Epidermal melanocyte (primary cell): ENCODE measurements around the gene ABCC5.
A peak's percentile ranks its signal among the peaks of the same experiment; 100 is the strongest.
"Not testable (repeated sequence)": the region's sequence is repeated elsewhere in the genome, so short reads cannot be mapped to it uniquely, and the experiment has no call there.

Experiments
- DNase-seq: peaks from one replicate; pipeline ENCODE4 v3.0.0; 2011; ENCODE audit warnings: low spot score; ENCODE audit not compliant: insufficient read length

The ABCC5 gene

DNA sequence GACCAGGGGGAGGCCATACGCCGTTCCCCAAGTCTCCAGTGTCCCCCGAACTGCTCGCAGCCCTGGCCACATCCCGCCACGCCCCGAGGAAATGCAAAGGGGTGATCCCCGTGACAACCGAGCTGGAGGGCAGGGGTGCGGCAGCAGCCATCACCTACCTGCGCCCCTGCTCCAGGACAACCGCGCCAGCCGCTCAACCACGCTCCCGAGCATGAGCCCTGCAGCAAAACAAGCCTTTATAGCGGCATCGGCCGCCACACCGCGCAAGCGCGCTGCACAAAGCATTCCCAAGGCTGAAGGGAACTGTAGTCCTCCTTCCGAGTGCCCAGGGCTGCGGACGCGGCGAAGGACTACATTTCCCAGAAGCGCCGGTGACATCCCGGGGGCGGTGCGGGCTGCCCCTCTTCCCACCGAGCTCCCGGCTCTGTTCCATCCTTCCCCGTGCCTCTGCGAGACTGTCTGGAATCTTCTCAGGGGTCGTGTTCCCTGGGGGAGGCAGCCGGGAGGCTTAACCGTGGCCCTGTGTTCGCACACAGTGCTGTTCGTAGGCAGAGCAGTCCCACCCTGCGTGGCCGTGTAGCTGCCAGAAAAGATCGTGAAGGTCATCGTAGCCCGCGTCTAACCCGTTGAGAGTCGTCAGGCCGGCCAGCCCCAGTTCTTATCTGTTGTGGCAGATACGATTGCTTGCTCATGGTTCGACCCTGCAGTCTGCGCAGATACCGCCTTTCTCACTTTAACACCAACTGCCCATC, at the start of gene ABCC5:
Gene ABCC5 (minus strand): TSS at position 213 of the 752 bp plus-strand sequence. CDS start 3,492 bp downstream, outside the sequence.
- DNase-seq = peak; percentile 80

DNA sequence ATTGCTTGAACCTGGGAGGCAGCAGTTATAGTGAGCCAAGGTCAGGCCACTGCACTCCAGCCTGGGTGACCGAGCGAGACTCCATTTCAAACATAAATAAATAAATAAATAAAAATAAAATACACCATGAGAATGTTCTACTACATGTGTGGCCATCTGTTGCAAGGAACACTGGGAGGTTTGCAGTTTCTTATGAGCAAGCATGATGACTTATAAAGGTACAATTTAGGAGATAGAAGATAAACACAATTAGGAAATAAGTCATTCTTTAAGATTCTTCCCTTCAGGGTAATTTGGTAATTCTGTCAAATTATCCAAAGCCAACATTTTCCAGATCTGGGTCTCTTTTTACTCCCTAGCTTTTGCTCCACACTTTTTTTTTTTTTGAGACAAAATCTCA, 48.5 kb upstream of the ABCC5 start:
- no peak for DNase-seq

DNA sequence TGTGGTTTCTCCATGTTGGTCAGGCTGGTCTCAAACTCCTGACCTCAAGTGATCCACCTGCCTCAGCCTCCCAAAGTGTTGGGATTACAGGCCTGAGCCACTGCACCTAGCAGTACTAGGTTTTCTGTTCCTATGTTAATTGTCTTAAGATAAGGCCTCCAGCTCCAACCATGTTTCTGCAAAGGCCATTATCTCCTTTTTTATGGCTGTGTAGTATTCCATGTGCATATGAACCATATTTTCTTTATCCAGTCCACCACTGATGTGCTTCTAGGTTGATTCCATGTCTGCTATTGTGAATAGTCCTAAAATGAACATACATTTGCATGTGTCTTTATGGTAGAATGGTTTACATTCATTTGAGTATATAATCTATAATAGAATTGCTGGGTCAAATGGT, 45.0 kb upstream of the ABCC5 start:
- no peak for DNase-seq

DNA sequence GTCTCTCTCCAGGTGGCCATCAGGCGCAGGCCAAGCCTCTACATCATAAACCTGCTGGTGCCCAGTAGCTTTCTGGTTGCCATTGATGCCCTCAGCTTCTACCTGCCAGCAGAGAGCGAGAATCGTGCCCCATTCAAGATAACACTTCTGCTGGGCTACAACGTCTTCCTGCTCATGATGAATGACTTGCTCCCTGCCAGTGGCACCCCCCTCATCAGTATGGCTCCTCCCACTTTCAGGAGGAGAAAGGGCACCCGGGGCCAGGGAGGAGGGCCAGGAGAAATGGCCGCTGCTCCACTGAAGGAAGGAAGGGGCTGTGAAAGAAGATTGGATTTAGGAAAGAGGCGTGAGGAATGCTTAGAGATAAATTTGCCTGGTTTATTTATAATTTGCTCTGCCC, 41.7 kb upstream of the ABCC5 start:
- no peak for DNase-seq

DNA sequence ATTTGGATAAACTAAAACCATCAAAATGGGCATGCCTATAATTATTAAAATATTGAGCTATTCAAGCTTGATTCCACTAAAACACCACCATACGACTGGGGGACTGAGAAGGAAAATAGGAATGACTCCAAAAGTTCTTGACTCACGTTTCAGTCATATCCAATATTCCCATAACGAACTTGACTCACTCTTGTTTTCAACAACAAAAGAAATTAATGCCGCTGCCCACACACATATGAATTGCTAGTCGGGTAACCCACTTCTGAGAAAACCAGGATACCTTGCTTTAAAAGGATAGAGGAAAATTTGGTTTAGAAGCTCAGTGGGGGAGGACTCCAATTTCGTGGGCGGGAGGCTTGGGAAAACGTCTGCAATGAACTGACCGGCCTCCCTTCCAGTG, 40.3 kb upstream of the ABCC5 start:
- no peak for DNase-seq

DNA sequence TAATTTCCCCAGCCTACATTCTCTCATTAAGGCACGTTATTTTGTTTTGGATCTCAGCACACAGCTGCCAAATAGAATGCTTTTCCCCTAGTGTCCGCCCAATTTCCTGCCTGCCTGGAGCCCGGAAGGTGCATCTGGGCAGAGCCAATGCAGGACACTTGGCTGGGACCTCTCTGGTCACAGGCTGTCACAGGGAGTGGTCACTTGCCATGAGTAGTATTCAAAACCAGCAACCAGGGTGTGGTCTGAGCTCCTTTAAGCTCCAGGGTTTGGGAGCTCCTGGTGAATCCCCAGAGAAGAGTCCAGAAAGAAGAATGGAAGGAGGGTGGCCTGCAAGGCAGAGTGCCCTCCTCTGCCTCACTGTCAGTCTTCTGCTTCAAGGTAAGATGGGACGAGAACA, 35.1 kb upstream of the ABCC5 start, which contains the start of gene HTR3C:
Gene HTR3C (plus strand): TSS at position 281 of the 400 bp plus-strand sequence. CDS start 34 bp downstream, at position 315.
- no peak for DNase-seq

DNA sequence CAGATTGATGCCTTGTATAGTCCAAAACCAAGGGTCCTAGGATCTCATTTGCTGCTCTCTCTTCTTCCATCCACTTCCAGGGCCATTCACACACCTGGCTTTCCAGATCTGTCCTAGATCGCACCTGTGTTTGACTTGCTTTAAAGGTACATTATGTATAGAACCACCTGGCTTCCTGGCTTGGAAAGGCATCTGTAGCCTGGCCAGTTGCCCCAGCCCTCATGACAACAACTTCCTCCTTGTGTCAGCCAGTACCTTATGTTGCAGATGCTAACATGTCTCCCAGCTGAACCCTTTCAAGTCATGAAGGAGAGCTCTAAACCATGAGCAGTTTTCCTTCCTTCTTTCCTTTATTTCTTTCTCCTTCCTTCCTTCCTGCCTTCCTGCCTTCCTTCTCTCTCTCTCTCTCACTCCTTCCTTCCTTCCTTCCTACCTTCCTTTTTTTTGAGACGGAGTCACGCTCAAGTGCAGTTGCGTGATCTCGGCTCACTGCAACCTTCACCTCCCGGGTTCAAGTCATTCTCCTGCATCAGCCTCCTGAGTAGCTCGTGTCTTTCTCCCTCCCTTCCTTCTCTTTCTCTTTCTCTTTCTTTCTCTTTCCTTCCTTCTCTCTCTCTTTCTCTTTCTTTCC, 32.6 kb upstream of the ABCC5 start:
- DNase-seq = no peak

DNA sequence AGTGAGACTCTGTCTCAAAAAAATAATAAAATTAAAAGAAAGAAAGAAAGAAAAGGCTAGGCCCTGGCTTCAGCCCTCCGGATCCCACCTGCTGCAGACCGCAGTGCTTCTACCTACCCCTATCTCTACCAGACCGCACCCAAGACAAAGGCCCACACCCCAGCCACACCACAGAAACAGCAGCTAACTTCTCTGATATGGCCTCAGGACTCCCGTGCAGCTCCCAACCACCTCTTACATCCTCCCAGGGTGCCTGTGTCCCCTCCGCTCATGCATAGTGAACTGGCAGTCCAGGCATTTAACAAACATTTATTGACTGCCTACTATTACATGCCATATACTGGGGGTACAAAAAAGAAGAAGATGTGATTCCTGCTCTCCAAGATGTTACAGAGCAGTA, 28.3 kb upstream of the ABCC5 start:
- no peak for DNase-seq

DNA sequence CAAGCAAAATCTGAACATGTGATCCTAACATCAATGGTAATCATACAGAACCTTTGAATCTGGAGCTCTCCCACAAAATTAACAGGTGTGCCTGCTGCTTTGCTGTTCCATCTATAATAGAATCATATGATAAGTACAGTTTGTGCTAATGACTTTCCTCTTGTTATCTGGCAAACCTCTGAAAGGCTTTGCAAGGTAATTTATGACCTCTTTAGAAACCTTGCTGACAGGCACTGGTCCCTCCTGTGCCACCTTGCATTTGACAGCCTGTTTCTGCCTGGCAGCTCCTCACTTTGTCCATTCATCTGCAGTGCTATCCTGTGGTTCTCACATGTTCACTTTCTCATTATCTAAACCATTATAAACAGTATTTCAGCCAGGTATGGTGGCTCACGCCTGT, 24.9 kb upstream of the ABCC5 start:
- DNase-seq = no peak

DNA sequence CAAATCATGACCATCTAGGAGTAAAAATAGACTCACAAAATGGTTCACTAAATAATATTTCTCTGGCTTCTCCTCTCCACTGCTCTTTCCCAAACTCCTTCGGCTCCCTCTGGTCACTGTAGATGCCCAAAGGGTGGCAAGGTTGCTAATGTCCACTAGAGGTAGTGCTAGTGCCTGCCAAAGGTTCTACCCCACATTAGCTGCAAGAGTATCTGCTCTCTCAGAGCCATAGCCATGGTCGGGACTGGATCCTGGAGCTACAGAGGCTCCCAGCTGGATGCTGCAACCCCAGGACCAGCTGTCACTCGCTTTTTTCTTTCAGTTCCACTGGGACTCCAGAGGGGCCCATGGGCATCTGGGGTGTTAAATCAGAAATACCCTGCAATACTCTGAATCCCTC, 22.3 kb upstream of the ABCC5 start:
- DNase-seq = no peak

DNA sequence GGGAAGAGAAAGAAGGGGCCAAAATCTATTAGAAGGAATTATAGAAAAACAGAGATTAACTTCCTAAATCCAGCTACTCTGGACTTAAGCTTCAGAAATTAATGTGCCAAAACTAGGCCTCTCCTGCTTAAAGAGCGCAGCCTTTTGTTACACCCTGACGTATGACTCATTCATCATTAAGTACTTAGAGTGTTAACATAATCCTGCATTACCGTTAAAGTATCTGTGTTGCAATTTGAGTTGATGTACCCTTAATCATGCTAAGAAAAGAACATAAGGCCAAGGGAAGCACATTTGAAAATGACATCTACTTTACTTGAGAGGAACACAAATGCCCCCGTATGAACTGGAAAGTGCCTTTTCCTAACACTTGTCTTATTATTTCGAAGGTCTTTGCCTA, 21.7 kb upstream of the ABCC5 start:
- DNase-seq = no peak

DNA sequence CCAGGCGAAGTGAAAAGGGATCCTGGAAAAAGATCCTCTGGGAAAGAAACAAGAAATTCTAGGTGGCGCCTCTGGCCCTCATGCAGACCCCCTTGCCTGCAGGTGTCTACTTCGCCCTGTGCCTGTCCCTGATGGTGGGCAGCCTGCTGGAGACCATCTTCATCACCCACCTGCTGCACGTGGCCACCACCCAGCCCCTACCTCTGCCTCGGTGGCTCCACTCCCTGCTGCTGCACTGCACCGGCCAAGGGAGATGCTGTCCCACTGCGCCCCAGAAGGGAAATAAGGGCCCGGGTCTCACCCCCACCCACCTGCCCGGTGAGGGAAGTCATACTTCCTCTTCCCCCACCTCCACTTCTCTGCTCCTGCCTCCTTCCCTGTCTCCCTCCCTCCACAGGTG, 20.6 kb upstream of the ABCC5 start:
- DNase-seq = not testable (repeated sequence)

DNA sequence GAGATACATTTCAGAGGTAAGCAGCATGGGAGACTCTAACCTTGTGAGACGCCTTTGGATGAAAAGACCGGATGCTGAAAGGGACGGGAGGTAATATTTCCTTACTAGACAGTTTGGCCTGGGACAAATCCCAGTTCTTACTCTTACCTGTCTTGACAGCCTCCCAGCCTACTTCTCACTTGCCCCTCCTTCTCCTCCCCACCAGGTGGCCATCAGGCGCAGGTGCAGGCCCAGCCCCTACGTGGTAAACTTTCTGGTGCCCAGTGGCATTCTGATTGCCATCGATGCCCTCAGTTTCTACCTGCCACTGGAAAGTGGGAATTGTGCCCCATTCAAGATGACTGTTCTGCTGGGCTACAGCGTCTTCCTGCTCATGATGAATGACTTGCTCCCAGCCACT, 20.1 kb upstream of the ABCC5 start:
- DNase-seq = no peak

DNA sequence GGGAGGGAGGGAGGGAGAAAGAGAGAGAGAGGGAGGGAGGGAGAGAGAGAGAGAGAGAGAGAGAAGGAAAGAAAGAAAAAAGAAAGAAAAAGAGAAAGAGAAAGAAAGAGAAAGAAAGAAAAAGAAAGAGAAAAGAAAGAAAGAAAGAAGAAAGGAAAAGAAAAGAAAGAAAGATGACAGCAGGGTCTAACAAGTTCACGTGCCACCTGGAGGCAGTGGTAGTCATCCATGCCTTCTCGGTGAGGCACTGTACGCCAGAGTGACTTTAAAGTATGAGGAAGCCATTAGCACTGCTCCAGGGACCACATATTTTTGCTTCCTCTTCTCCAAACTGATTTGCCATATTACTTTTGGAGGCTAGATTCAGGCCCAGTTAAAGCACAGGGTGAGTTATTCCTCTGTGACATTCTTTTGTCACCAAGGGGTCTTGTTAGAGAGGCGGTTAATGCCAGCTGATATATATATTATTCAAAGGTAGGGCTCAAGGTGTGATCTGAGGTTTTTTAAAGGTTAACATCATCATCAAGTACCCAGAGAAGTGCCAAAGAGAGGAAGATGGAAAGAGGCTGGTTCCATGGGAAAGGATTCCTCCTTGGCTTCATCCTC, 13.6 kb upstream of the ABCC5 start, which contains the start of gene HTR3D:
Gene HTR3D (plus strand): TSS at position 556 of the 606 bp plus-strand sequence. CDS start 0 bp downstream, at position 556.
- no peak for DNase-seq

DNA sequence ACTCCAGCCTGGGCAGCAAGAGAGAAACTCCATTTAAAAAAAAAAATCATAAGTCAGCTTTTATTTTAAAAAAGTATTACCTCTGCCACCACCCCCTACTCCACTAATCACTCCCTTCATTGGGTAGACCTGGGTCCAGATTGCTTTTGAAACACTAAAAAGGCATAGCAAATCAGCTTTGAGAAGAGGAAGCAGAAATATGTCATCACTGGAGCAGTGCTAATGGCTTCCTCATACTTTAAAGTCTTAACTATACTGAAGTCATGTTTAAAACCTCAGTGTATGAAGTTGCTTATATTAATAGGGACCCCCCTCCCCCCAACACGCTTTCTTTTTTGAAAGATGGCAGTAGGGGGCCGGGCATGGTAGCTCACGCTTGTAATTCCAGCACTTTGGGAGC, 12.9 kb upstream of the ABCC5 start:
- DNase-seq = no peak

DNA sequence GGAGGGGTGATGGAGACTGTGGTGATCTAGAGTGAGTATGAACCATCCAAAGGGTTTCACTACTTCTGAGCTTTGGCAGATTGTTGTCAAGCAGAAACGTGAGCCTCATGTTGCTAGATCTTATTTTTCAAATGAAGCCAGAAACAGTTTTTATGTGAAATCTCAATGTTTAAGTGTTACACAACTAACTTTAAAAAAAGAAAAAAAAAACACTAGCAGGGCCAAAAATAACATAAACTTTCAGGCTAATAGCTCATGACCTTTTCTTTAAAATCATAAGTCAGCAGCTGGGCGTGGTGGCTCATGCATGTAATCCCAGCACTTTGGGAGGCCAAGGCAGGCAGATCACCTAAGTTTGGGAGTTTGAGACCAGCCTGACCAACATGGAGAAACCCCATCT, 11.8 kb upstream of the ABCC5 start:
- no peak for DNase-seq

DNA sequence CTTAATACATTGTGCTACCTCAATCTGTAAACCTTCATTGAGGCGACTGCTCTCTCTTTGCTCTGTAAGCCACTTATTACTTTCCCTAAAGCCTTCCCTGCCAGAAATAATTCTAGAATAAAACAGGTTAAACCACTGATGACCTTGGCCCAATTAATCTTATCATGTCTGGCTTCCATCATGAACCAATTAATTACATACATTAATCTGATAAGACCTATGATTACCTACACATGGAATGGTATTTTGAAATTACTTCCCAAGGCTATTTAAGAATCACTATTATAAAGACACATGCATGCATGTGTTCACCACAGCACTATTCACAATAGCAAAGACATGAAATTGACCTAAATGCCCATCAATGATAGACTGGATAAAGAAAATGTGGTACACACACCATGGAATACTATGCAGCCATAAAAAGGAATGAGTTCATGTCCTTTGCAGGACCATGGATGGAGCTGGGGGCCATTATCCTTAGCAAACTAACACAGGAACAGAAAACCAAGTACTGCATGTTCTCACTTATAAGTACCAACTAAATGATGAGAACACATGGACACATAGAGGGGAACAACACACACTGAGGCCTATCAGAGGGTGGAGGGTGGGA, 10.7 kb upstream of the ABCC5 start:
- not testable (repeated sequence) for DNase-seq

DNA sequence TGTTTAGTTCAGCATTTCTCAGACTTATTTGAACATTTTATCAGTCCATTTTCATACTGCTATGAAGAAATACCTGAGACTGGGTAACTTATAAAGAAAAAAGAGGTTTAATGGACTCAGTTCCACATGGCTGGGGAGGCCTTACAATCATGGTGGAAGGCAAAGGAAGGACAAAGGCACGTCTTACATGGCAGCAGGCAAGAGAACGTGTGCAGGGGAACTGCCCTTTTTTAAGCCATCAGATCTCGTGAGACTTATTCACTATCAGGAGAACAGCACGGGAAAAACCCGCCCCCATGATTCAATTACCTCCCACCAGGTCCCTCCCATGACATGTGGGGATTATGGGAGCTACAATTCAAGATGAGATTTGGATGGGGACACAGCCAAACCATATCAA, 7.6 kb upstream of the ABCC5 start:
- not testable (repeated sequence) for DNase-seq

DNA sequence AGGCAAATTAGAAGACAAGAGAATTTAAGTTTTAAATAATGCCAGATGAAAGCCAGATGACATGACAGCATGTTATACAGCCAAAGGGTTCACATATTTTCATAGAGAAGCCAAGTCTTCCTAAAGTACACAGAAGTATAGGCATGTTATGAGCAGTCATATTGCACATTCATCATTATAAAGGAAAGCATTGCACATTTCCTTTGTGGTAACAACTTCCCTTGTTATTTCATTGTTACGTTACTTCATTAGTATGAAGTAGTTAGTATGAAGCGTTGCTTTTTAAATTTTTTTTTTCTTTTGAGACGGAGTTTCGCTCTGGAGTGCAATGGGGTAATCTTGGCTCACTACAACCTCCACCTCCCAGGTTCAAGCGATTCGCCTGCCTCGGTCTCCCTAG, 4.6 kb upstream of the ABCC5 start:
- no peak for DNase-seq

DNA sequence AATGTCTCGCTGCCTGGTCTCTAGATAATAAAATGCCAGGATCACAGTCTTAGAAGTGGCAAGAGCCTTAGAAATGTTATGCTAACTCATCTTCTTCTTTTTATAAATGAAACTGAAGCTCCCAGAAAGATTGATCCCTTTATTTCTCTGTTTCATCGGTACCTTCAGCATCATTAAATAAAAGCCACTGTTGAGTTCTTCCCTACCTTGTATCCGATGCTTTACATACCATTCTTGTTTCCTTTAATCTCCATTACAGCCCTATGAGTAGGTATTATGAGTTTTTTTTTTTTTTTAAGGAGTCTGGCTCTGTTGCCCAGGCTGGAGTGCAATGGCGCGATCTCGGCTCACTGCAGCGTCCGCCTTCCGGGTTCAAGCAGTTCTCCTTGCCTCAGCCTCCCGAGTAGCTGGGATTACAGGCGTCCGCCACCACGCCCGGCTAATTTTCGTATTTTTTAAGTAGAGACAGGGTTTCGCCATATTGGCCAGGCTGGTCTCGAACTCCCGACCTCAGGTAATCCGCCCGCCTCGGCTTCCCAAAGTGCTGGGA, 815 bp upstream of the ABCC5 start:
- DNase-seq = no peak

DNA sequence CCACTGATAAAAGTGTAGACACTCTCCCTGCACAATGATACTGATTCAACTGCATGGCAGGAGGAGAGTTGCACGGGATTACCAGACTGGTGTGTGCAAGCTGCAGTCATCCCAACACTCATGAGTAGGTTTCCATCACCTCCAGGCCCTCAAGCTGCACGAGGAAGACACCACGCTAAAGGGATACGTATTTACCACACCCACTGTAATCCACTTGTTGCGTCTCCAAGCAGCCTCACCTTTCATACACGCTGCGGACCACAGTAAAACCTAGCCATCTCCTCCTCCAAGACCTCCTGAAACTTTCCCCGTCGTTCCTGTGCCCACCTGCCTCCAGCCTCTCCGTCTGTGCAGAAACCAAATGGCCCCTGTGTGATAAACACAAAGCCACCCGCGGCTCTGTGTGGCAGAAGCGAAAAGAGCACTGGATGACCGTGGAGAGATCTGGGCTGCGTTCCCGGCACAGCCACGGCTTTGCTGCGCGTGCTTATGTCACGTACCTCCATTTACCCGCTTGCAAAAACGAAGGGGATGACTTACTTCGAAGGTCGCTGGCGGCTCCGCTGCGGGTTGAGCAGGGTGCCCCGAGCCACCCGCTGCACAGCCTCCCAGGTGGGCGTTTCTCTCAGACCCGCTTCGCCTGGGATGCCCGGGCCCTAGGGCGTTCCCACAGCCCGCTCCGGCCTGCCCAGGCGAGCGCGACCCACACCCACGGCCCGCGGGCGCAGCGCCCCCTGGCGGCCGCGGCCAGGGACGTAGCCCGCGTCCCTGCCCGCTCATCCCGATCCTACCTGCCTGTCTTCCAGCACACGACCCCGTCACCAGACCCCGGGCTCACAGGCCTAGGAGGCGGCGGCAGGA, 643 bp downstream of the ABCC5 start:
- peak; percentile 34 for DNase-seq
